ENCODE results near the gene ANXA9. TPM values are rescaled to one million over a fixed set of nuclear protein-coding genes. Genes with fewer than 3 reads are reported as not detected.

ANXA9 gene
- total RNA-seq, 4 donors from 2014 or later: 55.1 to 103 (median 82.4) TPM

DNA sequence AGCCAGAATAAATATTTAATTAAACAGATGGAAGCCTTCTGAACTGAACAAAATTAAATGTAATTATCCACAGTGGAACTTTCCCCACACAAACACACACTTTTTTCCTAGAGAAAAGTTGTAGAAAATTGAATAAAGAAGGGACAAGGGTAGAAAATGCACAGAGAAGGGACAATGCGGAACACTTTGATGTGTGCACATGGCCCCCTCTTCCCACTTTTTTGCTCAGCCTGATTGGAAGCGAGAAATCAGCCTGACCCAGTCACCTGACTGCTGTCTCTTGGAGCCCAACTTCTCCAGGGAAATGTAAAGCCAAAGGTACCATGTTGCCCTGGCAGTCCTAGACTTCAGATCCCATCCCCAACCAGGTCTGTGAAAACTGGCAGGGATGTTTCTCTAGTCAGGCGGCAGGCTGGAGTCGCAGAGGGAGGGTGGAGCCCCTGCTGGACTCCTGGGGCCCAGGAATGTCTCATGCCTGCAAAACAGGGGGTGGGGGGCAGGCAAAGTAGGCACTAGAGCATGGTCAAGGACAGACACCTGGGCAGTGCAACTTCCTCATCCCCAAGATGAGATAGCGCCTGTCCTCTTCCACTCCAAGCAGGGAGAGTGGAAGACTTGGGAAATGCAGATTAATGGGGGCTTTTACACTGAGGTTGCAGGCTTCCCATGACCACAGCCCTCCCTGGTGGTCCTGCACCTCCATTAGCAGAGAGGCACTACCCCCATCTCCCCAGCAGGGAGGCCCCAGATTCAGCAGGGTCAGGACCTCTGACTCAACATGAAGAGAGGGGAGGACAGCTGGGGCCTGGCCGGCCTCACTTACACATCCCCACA lies 10.3 kb upstream of the ANXA9 start:
- intact Hi-C loops (cut with DNase I; ENCODE audit: low total_unique reads): no loop called here
- TF ChIP-seq, protein P1, sequence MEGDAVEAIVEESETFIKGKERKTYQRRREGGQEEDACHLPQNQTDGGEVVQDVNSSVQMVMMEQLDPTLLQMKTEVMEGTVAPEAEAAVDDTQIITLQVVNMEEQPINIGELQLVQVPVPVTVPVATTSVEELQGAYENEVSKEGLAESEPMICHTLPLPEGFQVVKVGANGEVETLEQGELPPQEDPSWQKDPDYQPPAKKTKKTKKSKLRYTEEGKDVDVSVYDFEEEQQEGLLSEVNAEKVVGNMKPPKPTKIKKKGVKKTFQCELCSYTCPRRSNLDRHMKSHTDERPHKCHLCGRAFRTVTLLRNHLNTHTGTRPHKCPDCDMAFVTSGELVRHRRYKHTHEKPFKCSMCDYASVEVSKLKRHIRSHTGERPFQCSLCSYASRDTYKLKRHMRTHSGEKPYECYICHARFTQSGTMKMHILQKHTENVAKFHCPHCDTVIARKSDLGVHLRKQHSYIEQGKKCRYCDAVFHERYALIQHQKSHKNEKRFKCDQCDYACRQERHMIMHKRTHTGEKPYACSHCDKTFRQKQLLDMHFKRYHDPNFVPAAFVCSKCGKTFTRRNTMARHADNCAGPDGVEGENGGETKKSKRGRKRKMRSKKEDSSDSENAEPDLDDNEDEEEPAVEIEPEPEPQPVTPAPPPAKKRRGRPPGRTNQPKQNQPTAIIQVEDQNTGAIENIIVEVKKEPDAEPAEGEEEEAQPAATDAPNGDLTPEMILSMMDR (IDR thresholded peaks at IDR 0.05): no peak
- TF ChIP-seq POLR2A (IDR thresholded peaks at IDR 0.05): no peak
- DNase-seq (ENCODE audit: low spot score in 2 of 2): no peak
- no peak overlapping the region for H3K4me3 ChIP-seq (ENCODE audit: low read depth, poor library complexity, severe bottlenecking)
- WGBS, 2 donors: 60 to 75% methylated on average over 6 of the region's 6 CpGs

DNA sequence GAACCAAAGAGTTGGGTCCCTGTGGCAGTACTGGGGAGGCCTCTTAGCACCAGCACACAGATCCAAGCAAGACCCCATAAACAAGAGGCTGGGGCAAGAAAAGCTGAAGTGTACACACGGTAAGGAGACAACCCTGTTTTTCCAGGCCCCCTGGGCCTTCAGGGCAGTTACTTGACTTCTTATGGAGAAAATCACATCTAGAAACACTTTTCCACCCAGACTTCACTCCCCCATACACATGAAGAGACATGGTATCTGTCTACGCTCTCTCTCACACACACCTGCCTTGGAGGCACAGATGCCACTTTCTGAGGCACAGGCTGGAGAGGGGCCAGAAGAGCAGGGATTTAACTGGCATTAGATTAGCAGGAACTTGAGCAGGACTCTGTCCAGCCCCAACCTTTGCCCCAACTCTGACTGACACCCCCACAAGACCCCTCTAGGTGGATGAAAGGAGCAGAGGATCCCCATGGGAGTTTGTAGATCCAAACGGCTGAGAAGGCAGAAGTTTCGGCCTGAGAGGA lies 9.6 kb upstream of the ANXA9 start:
- no peak for DNase-seq (ENCODE audit: low spot score in 2 of 2)
- intact Hi-C loops (cut with DNase I; ENCODE audit: low total_unique reads): no loop called here
- no peak overlapping the region for H3K4me3 ChIP-seq (ENCODE audit: low read depth, poor library complexity, severe bottlenecking)
- WGBS, 2 donors: 58 to 63% methylated on average over 4 of the region's 4 CpGs
- TF ChIP-seq, protein P1 (IDR thresholded peaks at IDR 0.05): no peak
- no peak for TF ChIP-seq POLR2A (IDR thresholded peaks at IDR 0.05)

DNA sequence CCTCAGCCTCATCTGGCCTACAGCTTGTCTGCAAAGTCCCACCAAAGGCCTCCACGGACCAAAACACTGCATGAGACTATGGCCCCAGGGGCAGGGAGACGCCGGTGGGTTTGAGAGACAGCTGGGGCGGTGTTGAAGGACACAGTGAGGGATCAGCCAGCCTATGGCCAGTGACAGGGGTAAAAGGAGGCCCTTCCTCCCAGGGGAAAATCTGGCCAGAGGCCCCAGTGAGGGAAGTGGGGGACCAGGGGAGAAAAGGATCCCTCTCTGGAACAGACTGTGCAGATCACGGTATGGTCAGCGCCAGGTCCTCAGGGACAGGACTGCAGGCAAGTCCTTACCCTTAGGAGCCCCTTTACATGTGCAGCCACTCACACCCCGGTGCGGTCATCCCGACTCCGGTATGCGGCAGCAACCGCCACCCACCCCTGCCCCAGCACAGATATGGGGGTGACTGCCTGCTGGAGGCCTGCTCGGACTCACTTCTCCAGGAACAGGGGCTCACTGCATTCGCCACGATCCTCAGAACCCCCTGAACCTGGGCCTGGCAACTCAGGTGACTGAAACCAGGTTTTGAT lies 8.7 kb upstream of the ANXA9 start:
- DNase-seq (ENCODE audit: low spot score in 2 of 2): no peak
- WGBS, 2 donors: 12 to 17% methylated on average over 11 to 15 of the region's 15 CpGs
- TF ChIP-seq POLR2A (IDR thresholded peaks at IDR 0.05): no peak
- TF ChIP-seq, protein P1 (IDR thresholded peaks at IDR 0.05): no peak
- H3K4me3 ChIP-seq (ENCODE audit: low read depth, poor library complexity, severe bottlenecking): peak overlapping the region; percentile 69
- intact Hi-C loops (cut with DNase I; ENCODE audit: low total_unique reads): no loop called here

DNA sequence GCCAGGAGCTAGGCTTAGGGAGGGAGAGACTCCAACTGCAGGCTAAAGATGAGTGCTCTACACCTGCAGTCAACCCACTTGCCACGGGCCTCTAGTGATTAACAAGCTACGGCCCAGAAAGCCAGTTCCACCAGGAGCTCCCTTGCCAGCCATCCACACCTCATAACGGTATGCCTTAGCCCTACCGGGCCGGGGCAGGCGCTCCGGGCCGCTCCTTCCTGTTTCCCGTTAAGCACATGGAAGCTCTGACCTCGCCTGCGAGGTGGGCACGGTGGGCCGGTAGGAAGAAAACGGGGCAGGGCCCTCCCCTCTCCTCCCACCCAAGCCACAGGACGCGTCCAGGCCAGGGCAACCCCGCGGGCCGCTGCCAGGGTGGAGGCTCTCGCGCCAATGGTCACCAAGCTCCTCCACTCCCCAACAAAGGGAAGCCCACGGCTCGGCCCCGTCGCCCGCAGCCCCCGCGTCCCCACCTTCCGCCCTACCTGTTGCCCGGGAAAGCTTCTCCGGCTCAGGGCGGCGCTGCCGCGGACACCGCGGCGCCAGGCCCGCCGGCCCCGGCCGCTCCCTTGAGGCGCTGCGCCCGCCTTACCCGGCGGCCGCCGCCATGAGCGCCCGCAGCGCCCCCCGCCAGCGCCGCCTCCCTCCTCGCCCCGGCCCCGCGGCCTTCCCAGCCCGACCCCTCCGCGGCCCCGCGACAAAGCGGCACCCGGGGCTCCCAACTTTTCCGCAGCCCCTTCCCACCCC lies 8.1 kb upstream of the ANXA9 start:
- WGBS, 2 donors: 1% methylated on average over 21 to 50 of the region's 67 CpGs
- no peak for DNase-seq (ENCODE audit: low spot score in 2 of 2)
- no peak for TF ChIP-seq POLR2A (IDR thresholded peaks at IDR 0.05)
- TF ChIP-seq, protein P1 (IDR thresholded peaks at IDR 0.05): no peak
- H3K4me3 ChIP-seq (ENCODE audit: low read depth, poor library complexity, severe bottlenecking): peak overlapping the region; percentile 69
- intact Hi-C loops (cut with DNase I; ENCODE audit: low total_unique reads): no loop called here

DNA sequence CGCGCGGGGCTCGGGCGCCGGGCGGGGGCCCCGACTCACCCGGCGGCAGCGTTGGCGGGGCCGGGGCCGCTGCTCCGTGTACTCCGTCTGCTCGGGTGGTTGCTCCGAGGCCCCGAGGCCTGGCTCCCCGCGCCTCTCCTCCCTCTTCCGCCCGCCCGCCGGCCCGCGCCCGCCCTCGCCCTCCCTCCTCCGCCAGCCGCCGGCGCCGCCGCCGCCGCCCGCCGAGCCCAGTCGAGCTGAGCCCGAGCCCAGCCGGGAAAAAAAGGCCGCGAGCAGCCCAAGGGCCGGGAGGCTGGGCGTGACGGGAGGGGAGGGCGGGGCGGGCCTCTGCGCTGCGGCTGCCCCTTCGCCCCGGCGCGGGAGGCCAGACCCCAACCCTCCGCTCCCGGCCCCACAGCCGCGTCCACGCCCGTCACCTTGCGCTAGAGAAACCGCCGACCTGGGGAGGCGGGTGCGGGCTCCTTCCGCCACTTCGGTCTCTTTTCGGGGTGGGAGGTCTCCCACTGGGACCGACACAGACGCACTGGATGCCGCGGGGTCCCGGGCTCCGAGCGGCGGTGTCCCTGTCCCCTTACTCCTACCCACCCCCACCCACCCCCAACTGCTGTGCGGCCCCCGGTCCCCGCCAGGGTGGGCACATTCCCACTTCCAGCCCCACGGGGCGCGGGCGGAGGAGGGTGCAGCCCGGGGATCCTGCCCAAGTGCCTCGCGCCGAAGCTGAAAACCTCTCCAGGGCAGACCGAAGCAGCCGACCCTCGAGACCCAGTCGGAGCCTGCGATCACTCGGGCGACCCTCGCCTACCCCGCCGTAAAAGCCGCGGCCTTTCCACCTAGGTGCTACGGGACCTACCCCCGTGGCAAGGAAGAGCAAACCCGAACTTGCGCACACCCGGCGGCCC lies 7.3 kb upstream of the ANXA9 start, which contains the start of gene CERS2:
TSS of gene CERS2 (minus strand) at position 256 of the 899 bp plus-strand sequence. CDS start 5,745 bp downstream, outside the sequence.
- 23 to 47% methylated on average over 11 to 24 of the region's 106 CpGs for WGBS, 2 donors
- peak within 1 kb of the TSS; percentile 69 for H3K4me3 ChIP-seq (ENCODE audit: low read depth, poor library complexity, severe bottlenecking)
- intact Hi-C loops (cut with DNase I; ENCODE audit: low total_unique reads): no loop called here
- peak; percentile 55 to 96 for DNase-seq (ENCODE audit: low spot score in 2 of 2)
- TF ChIP-seq, protein P1 (IDR thresholded peaks at IDR 0.05): no peak
- no peak for TF ChIP-seq POLR2A (IDR thresholded peaks at IDR 0.05)
